Breast epithelium (tissue), 4 donors: ENCODE measurements around the gene NDST4. TPM values are rescaled to one million over a fixed set of nuclear protein-coding genes. Genes with fewer than 3 reads are reported as not detected.

Experiments
- DNase-seq, 2 donors: peaks; one replicate each; pipeline ENCODE4 v3.0.0-alpha.2; 2019; ENCODE audit warnings: low spot score in 2 of 2
- H3K27ac ChIP-seq, 2 donors: fragments of 200-600 bp; sonication (generic) in 1 of 2; one replicate each; pipeline ENCODE4 v1.5.1; 2016 to 2019; ENCODE audit warnings: mild to moderate bottlenecking in 1 of 2
- H3K27me3 ChIP-seq, 2 donors: fragments of 200-600 bp; sonication (generic) in 1 of 2; one replicate each; pipeline versions ENCODE4 v1.5.1 to v1.6.0; 2017 to 2019; ENCODE audit warnings: control low read depth in 1 of 2, mild to moderate bottlenecking in 1 of 2
- H3K36me3 ChIP-seq: fragments of 200-600 bp; one replicate; pipeline ENCODE4 v1.5.1; 2019
- H3K4me1 ChIP-seq, 2 donors: fragments of 200-600 bp; sonication (generic); one replicate each; pipeline ENCODE4 v1.5.1; 2016 to 2019; ENCODE audit warnings: control low read depth in 1 of 2
- H3K4me3 ChIP-seq, 3 donors: fragments of 200-600 bp; sonication (generic); 1 replicate in 2 of 3; 2 replicates in 1 of 3; pipeline ENCODE4 v1.5.1; 2016 to 2019; ENCODE audit warnings: mild to moderate bottlenecking in 3 of 3, moderate library complexity in 2 of 3
- H3K9me3 ChIP-seq, 2 donors: fragments of 200-600 bp; sonication (generic) in 1 of 2; one replicate each; pipeline ENCODE4 v1.5.1; 2016 to 2019; ENCODE audit warnings: control low read depth in 1 of 2
- CTCF ChIP-seq, 3 donors: fragments of 450-650 bp; IDR thresholded peaks; one replicate each; pipeline ENCODE4 v1.5.1; 2016 to 2017; ENCODE audit warnings: antibody characterized with exemption in 3 of 3, mild to moderate bottlenecking in 3 of 3, moderate library complexity in 3 of 3
- POLR2A ChIP-seq: fragments of 450-650 bp; IDR thresholded peaks from one replicate; pipeline ENCODE4 v1.6.1; 2016; ENCODE audit warnings: antibody characterized with exemption, mild to moderate bottlenecking, moderate library complexity
- POLR2AphosphoS5 ChIP-seq, 3 donors: sonication (generic); formaldehyde crosslinking; IDR thresholded peaks; one replicate each; pipeline ENCODE4 v1.6.1; 2017; ENCODE audit warnings: antibody characterized with exemption in 3 of 3
- intact Hi-C: fragments of 100-400 bp; cut with DNase I; formaldehyde crosslinking; loops from one replicate; pipeline ENCODE4 v1.15.1; 2023; ENCODE audit warnings: low total_unique reads
- total RNA-seq, 3 donors: library from RNA; depleted of rRNA; stranded (reverse); fragments of >200 nt; gene quantifications; one replicate each; pipeline ENCODE4 v1.1.0, GENCODE V29; 2016

Gene NDST4
- total RNA-seq, 3 donors from 2014 or later, result not detected

- DNase-seq, result no peak
- intact Hi-C loops, result no loop called here
- Histone ChIP-seq H3K4me3 (no peak overlapping the region), H3K27me3 (no peaks in the 10 kb centered on the region), H3K27ac (no peak overlapping the region), H3K36me3 (no peaks in the 10 kb centered on the region), H3K4me1 (no peaks in the 10 kb centered on the region), H3K9me3 (no peaks in the 10 kb centered on the region)
- no peak for TF ChIP-seq POLR2A
- no peak for TF ChIP-seq CTCF (IDR thresholded peaks at IDR 0.05)
- TF ChIP-seq POLR2AphosphoS5 (IDR thresholded peaks at IDR 0.05), result no peak
Observed at GRCh38 chr4:114860786-114861185, 252.6 kb downstream of the NDST4 start.

GRCh38 chr4:114857831-114858230 lies 255.6 kb downstream of the NDST4 start:
- H3K4me1 ChIP-seq, result no peaks in the 10 kb centered on the region
- H3K27me3 ChIP-seq, result no peaks in the 10 kb centered on the region
- no peak overlapping the region for H3K4me3 ChIP-seq
- no peak for DNase-seq
- intact Hi-C loops, result no loop called here
- no peak overlapping the region for H3K27ac ChIP-seq
- no peak for TF ChIP-seq POLR2A
- no peak for TF ChIP-seq CTCF (IDR thresholded peaks at IDR 0.05)
- no peak for TF ChIP-seq POLR2AphosphoS5 (IDR thresholded peaks at IDR 0.05)
- no peaks in the 10 kb centered on the region for H3K36me3 ChIP-seq
- H3K9me3 ChIP-seq, result no peaks in the 10 kb centered on the region

GRCh38 chr4:114839986-114840385 lies 273.4 kb downstream of the NDST4 start:
- TF ChIP-seq POLR2A (no peak), CTCF (IDR thresholded peaks at IDR 0.05) (no peak), POLR2AphosphoS5 (IDR thresholded peaks at IDR 0.05) (no peak)
- no peaks in the 10 kb centered on the region for H3K9me3 ChIP-seq
- DNase-seq, result no peak
- no peak overlapping the region for H3K4me3 ChIP-seq
- H3K27ac ChIP-seq, result no peak overlapping the region
- intact Hi-C loops, result loop anchor here (5.0 kb wide), 1 partner anchor 682 kb away; no protein-coding TSS in a partner anchor
- H3K4me1 ChIP-seq, result no peaks in the 10 kb centered on the region
- H3K27me3 ChIP-seq, result no peaks in the 10 kb centered on the region
- peaks cover 3% of the 10 kb centered on the region for H3K36me3 ChIP-seq

- intact Hi-C loops, result no loop called here
- H3K27ac ChIP-seq, result no peak overlapping the region
- H3K4me1 ChIP-seq, result no peaks in the 10 kb centered on the region
- H3K4me3 ChIP-seq, result no peak overlapping the region
- TF ChIP-seq POLR2A (no peak), CTCF (IDR thresholded peaks at IDR 0.05) (no peak), POLR2AphosphoS5 (IDR thresholded peaks at IDR 0.05) (no peak)
- no peaks in the 10 kb centered on the region for H3K36me3 ChIP-seq
- H3K9me3 ChIP-seq, result no peaks in the 10 kb centered on the region
- DNase-seq, result no peak
- H3K27me3 ChIP-seq, result no peaks in the 10 kb centered on the region
Observed at GRCh38 chr4:114830628-114831027, 282.8 kb downstream of the NDST4 start.

- H3K27me3 ChIP-seq, result no peaks in the 10 kb centered on the region
- H3K27ac ChIP-seq, result no peak overlapping the region
- DNase-seq, result no peak
- intact Hi-C loops, result loop anchor here (5.0 kb wide), 1 partner anchor 1780 kb away; the partner anchor contains the start of gene ANK2
- no peaks in the 10 kb centered on the region for H3K9me3 ChIP-seq
- H3K36me3 ChIP-seq, result no peaks in the 10 kb centered on the region
- H3K4me3 ChIP-seq, result no peak overlapping the region
- TF ChIP-seq POLR2A (no peak), POLR2AphosphoS5 (IDR thresholded peaks at IDR 0.05) (no peak), CTCF (IDR thresholded peaks at IDR 0.05) (no peak)
- no peaks in the 10 kb centered on the region for H3K4me1 ChIP-seq
Observed at GRCh38 chr4:114827651-114828050, 285.8 kb downstream of the NDST4 start.
